ENCODE measurements around the gene TSSK3. TPM values are rescaled to one million over a fixed set of nuclear protein-coding genes. Genes with fewer than 3 reads are reported as not detected.

Gene TSSK3
- total RNA-seq, 1 experiment from 2014 or later = 2.6 TPM

- Mint-ChIP-seq H3K27me3 (ENCODE audit: insufficient read depth, unreplicated experiment) (no peaks in the 10 kb centered on the region), H3K36me3 (ENCODE audit: insufficient read depth, unreplicated experiment) (peaks cover 19% of the 10 kb centered on the region), H3K9me3 (ENCODE audit: unreplicated experiment) (no peaks in the 10 kb centered on the region), H3K4me3 (ENCODE audit: unreplicated experiment) (no peak overlapping the region), H3K27ac (ENCODE audit: unreplicated experiment) (no peak overlapping the region), H3K4me1 (ENCODE audit: low read depth, unreplicated experiment) (no peaks in the 10 kb centered on the region)
- POLR2A ChIA-PET = no interaction called here
- no peak overlapping the region for H3K4me3 ChIP-seq (ENCODE audit: low read depth, low read length)
- H3K27me3 ChIP-seq (replicated peaks; ENCODE audit: control insufficient read depth, insufficient read depth, low read length) = no peaks in the 10 kb centered on the region
- no peak for DNase-seq
- no peak for TF ChIP-seq CTCF (IDR thresholded peaks at IDR 0.05; ENCODE audit: insufficient read depth in 1 of 2, low read depth in 1 of 2, low read length in 1 of 2, severe bottlenecking in 1 of 2, unreplicated experiment in 1 of 2)
- no TSS peak for BruUV-seq (replicated peaks)
- intact Hi-C loops (cut with micrococcal nuclease; ENCODE audit: unreplicated experiment) = no loop called here
- H3K9me3 ChIP-seq = no peaks in the 10 kb centered on the region
- H3K4me1 ChIP-seq = no peaks in the 10 kb centered on the region
- CTCF ChIA-PET = no interaction called here
- no peaks in the 10 kb centered on the region; the same call in 1 of the 2 replicates for H3K36me3 ChIP-seq (ENCODE audit: control insufficient read depth, insufficient read depth, low read length)
These were observed 26.3 kb downstream of the TSSK3 start for GRCh38 chr1:32388641-32389040.

GRCh38 chr1:32390904-32391870 lies 28.8 kb downstream of the TSSK3 start:
- Histone ChIP-seq H3K36me3 (ENCODE audit: control insufficient read depth, insufficient read depth, low read length) (no peaks in the 10 kb centered on the region; the same call in 1 of the 2 replicates), H3K4me1 (no peaks in the 10 kb centered on the region), H3K4me3 (ENCODE audit: low read depth, low read length) (no peak overlapping the region), H3K9me3 (no peaks in the 10 kb centered on the region), H3K27me3 (replicated peaks; ENCODE audit: control insufficient read depth, insufficient read depth, low read length) (no peaks in the 10 kb centered on the region)
- Mint-ChIP-seq H3K36me3 (ENCODE audit: insufficient read depth, unreplicated experiment) (peaks cover 24% of the 10 kb centered on the region), H3K4me3 (ENCODE audit: unreplicated experiment) (no peak overlapping the region), H3K4me1 (ENCODE audit: low read depth, unreplicated experiment) (no peaks in the 10 kb centered on the region), H3K27ac (ENCODE audit: unreplicated experiment) (no peak overlapping the region), H3K27me3 (ENCODE audit: insufficient read depth, unreplicated experiment) (no peaks in the 10 kb centered on the region), H3K9me3 (ENCODE audit: unreplicated experiment) (no peaks in the 10 kb centered on the region)
- no peak for DNase-seq
- POLR2A ChIA-PET = no interaction called here
- CTCF ChIA-PET = no interaction called here
- BruUV-seq (replicated peaks) = no TSS peak
- no peak for TF ChIP-seq CTCF (IDR thresholded peaks at IDR 0.05; ENCODE audit: insufficient read depth in 1 of 2, low read depth in 1 of 2, low read length in 1 of 2, severe bottlenecking in 1 of 2, unreplicated experiment in 1 of 2)
- intact Hi-C loops (cut with micrococcal nuclease; ENCODE audit: unreplicated experiment) = no loop called here

GRCh38 chr1:32392325-32392724 lies 30.0 kb downstream of the TSSK3 start:
- no peak overlapping the region for H3K4me3 ChIP-seq (ENCODE audit: low read depth, low read length)
- intact Hi-C loops (cut with micrococcal nuclease; ENCODE audit: unreplicated experiment) = no loop called here
- Mint-ChIP-seq H3K4me1 (ENCODE audit: low read depth, unreplicated experiment) (no peaks in the 10 kb centered on the region), H3K9me3 (ENCODE audit: unreplicated experiment) (no peaks in the 10 kb centered on the region), H3K4me3 (ENCODE audit: unreplicated experiment) (no peak overlapping the region), H3K27ac (ENCODE audit: unreplicated experiment) (no peak overlapping the region), H3K36me3 (ENCODE audit: insufficient read depth, unreplicated experiment) (peaks cover 15% of the 10 kb centered on the region), H3K27me3 (ENCODE audit: insufficient read depth, unreplicated experiment) (no peaks in the 10 kb centered on the region)
- no peaks in the 10 kb centered on the region; the same call in 1 of the 2 replicates for H3K36me3 ChIP-seq (ENCODE audit: control insufficient read depth, insufficient read depth, low read length)
- H3K9me3 ChIP-seq = no peaks in the 10 kb centered on the region
- H3K27me3 ChIP-seq (replicated peaks; ENCODE audit: control insufficient read depth, insufficient read depth, low read length) = no peaks in the 10 kb centered on the region
- no peak for DNase-seq
- ChIA-PET POLR2A (no interaction called here), CTCF (no interaction called here)
- no peaks in the 10 kb centered on the region for H3K4me1 ChIP-seq
- no peak for TF ChIP-seq CTCF (IDR thresholded peaks at IDR 0.05; ENCODE audit: insufficient read depth in 1 of 2, low read depth in 1 of 2, low read length in 1 of 2, severe bottlenecking in 1 of 2, unreplicated experiment in 1 of 2)
- BruUV-seq (replicated peaks) = no TSS peak
